Spinal cord (tissue), 10 donors: ENCODE data around the gene CHMP4A. TPM values are rescaled to one million over a fixed set of nuclear protein-coding genes. Genes with fewer than 3 reads are reported as not detected.
"Not testable (repeated sequence)": the region's sequence is repeated elsewhere in the genome, so short reads cannot be mapped to it uniquely, and the experiment has no call there.

Experiments used
- DNase-seq, 6 donors: peaks; one replicate each; pipeline versions ENCODE4 v3.0.0 to v3.0.0-alpha.2; 2013 to 2015; ENCODE audit warnings: low spot score in 6 of 6, low read depth in 4 of 6
- H3K27ac ChIP-seq: one replicate; pipeline ENCODE4 v1.5.1; 2013; ENCODE audit warnings: low read depth, low read length, control low read depth
- H3K27me3 ChIP-seq: one replicate; pipeline ENCODE4 v1.6.1; 2013; ENCODE audit warnings: low read length; ENCODE audit not compliant: control insufficient read depth, insufficient read depth
- H3K36me3 ChIP-seq: one replicate; pipeline ENCODE4 v1.6.1; 2013; ENCODE audit warnings: low read length; ENCODE audit not compliant: control insufficient read depth, insufficient read depth
- H3K4me1 ChIP-seq: one replicate; pipeline ENCODE4 v1.6.1; 2013; ENCODE audit warnings: low read length; ENCODE audit not compliant: control insufficient read depth, insufficient read depth
- H3K4me3 ChIP-seq: one replicate; pipeline ENCODE4 v1.5.1; 2013; ENCODE audit warnings: low read depth, low read length, control low read depth
- H3K9me3 ChIP-seq: one replicate; pipeline ENCODE4 v1.6.1; 2013; ENCODE audit warnings: low read length; ENCODE audit not compliant: control insufficient read depth, insufficient read depth
- WGBS: methylation state at CpG from one replicate; pipeline ENCODE4 v1.1.5; 2013; ENCODE audit warnings: missing lambda C conversion rate; ENCODE audit not compliant: insufficient coverage; 5-methylcytosine and 5-hydroxymethylcytosine counted together
- polyA plus RNA-seq, 2 donors: library from polyadenylated mRNA; unstranded; fragments of 120-200 nt; gene quantifications; one replicate each; pipeline ENCODE4 v1.2.1, GENCODE V29; 2013; ENCODE audit not compliant: insufficient read length in 2 of 2
- total RNA-seq, 2 donors: library from RNA; depleted of rRNA in 1 of 2; stranded (reverse); fragments of 120-200 nt in 1 of 2; fragments of >200 nt in 1 of 2; gene quantifications; one replicate each; pipeline versions ENCODE4 v1.2.3 to v1.2.4, GENCODE V29; 2013 to 2014
- donor health status: healthy.

Gene CHMP4A
- total and polyA plus RNA-seq, 4 donors = 23.2 to 62.9 (median 46.5) TPM

DNA sequence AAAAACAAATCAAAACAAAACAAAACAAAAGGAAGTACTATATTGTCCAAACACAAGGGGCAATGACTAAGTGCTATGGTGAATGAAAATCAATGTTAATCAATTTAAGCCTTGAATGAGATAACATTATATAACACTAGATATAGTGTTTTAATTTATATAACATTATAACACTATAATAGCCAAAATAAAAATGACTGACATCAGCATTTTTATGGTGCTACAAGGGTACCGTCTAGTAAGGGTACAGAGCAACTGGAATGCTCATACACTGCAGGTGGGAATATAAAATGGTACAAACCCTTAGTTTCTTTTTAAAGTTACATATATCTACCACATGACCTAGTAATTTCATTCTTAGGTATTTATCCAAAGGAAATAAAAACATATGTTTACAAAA lies 13.2 kb upstream of the CHMP4A start:
- Histone ChIP-seq H3K36me3 (peaks cover 10% of the 10 kb centered on the region), H3K27ac (no peak overlapping the region)
- no CpG with 5 or more reads among the region's 1 CpG for WGBS

DNA sequence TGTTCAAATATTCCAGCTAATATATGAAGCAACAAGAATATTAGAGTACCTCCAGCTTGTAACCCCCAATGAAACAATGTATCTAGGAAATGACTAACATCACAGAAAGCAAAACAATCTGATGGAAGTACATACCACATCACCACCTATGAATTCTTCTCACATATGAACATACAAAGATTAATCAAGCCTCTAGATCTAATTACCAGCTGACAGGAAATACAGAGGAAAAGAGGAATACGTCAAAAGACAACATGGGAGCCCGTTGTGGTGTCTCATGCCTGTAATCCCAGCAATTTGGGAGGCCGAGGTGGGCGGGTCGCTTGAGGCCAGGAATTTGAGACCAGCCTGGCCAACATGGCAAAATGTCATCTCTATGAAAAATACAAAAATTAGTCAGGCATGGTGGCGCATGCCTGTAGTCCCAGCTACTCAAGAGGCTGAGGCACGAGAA lies 11.4 kb upstream of the CHMP4A start:
- no peak overlapping the region for H3K27ac ChIP-seq
- WGBS = 96% methylated on average over 7 of the region's 7 CpGs

More for the DNA sequence above, 13.2 kb upstream of the CHMP4A start:
- Histone ChIP-seq H3K4me1 (peaks cover 8% of the 10 kb centered on the region), H3K4me3 (no peak overlapping the region), H3K27me3 (no peaks in the 10 kb centered on the region), H3K9me3 (no peaks in the 10 kb centered on the region)
- DNase-seq = no peak

DNA sequence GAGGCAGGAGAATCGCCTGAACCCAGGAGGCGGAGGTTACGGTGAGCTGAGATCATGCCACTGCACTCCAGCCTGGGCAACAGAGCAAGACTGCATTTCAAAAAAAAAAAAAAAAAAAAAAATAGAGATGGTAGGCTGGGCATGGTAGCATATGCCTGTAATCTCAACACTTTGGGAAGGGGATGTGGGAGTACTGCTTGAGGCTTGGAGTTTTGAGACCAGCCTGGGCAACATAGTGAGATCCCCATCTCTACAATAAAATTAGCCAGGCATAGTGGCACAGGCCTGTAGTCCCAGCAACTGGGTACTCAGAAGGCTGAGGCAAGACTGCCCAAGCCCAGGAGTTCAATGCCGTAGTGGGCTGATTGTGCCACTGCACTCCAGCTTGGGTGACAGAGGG lies 9.7 kb upstream of the CHMP4A start:
- not testable (repeated sequence) for DNase-seq, H3K9me3 ChIP-seq, H3K36me3 ChIP-seq, H3K4me1 ChIP-seq, H3K4me3 ChIP-seq, H3K27ac ChIP-seq, H3K27me3 ChIP-seq
- 100% methylated on average over 3 of the region's 4 CpGs for WGBS

More for the DNA sequence above, 11.4 kb upstream of the CHMP4A start:
- DNase-seq = no peak
- no peaks in the 10 kb centered on the region for H3K4me1 ChIP-seq
- peaks cover 10% of the 10 kb centered on the region for H3K36me3 ChIP-seq
- no peaks in the 10 kb centered on the region for H3K9me3 ChIP-seq
- H3K4me3 ChIP-seq = no peak overlapping the region
- no peaks in the 10 kb centered on the region for H3K27me3 ChIP-seq

DNA sequence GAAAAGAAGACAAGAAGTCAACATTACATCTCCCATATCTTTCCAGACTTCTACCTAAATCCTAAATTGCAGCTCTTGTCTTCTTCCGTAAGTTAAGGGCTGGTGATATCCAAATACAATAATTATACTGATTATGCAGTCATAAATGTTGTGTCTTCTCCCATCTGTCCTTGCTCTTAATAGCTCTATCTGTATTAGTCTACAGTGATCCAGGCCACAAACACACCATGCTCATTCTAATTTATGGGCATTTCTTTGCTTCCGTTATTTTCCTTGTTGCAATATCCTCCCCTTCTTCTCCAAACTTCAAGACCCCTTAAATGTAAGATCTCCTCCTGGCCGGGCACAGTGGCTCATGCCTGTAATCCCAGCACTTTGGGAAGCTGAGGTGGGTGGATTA lies 6.2 kb upstream of the CHMP4A start:
- no peaks in the 10 kb centered on the region for H3K9me3 ChIP-seq
- no CpG with 5 or more reads among the region's 3 CpGs for WGBS

DNA sequence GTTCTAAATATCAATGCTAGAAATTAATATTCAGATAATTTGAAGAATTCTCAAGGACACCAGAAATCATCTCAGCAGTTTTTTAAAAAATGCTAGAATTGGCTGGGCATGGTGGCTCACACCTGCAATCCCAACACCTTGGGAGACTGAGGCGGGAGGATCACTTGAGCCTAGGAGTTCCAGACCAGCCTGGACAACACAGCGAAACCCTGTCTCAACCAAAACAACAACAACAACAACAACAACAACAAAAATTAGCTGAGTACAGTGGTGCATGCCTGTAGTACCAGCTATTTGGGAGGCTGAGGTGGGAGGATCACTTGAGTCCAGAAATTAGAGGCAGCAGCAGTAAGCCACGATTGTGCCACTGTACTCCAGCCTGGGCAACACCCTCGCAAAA lies 5.8 kb upstream of the CHMP4A start:
- no peak overlapping the region for H3K27ac ChIP-seq
- DNase-seq = no peak
- H3K36me3 ChIP-seq = peaks cover 4% of the 10 kb centered on the region
- H3K4me1 ChIP-seq = peaks cover 12% of the 10 kb centered on the region
- H3K4me3 ChIP-seq = no peak overlapping the region
- H3K27me3 ChIP-seq = no peaks in the 10 kb centered on the region
- H3K9me3 ChIP-seq = no peaks in the 10 kb centered on the region
- WGBS = no CpG with 5 or more reads among the region's 4 CpGs

More for the DNA sequence above, 6.2 kb upstream of the CHMP4A start:
- Histone ChIP-seq H3K4me1 (peaks cover 11% of the 10 kb centered on the region), H3K27ac (no peak overlapping the region), H3K4me3 (no peak overlapping the region), H3K36me3 (peaks cover 4% of the 10 kb centered on the region), H3K27me3 (no peaks in the 10 kb centered on the region)
- no peak for DNase-seq

DNA sequence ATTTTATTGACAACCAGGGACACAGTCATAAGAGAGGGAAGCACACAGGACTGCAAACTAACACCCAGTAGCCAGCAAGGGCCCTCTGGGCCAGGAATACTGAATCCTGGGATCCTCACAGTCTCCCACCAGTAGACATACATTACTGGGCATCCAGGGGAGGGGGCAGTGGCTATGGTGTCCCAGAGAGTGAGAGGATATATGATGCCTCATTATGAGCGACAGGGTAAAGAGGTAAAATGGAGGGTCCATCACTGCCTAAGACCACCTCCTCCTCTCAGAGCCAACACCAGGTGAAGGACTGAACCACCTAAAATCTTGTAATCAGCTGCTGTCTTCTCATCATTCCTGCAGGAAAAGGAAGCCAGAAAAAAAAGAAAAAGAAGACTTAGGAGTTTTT lies 3.6 kb upstream of the CHMP4A start:
- no CpG with 5 or more reads among the region's 1 CpG for WGBS
- H3K4me3 ChIP-seq, H3K36me3 ChIP-seq, DNase-seq, H3K9me3 ChIP-seq, H3K27me3 ChIP-seq, H3K27ac ChIP-seq: not testable (repeated sequence)
- H3K4me1 ChIP-seq = peaks cover 30% of the 10 kb centered on the region

DNA sequence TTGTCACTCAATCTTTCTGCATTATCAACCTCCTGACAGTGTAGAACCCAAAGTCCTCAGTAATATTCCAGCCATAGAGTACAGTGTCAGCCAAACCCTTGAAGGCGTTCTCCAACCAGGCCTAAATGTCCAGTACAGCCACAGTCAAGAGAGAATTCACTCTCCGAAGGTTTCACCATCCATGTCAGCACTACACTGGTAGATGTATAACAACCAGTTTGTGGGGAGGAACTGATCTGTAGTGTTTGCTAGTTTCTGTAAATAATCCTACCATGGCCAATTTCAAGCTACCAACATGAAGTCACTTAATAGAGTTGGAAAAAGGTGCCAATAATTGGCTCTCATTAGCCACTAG lies 3.0 kb upstream of the CHMP4A start:
- WGBS = 83% methylated on average over 1 of the region's 2 CpGs
- Histone ChIP-seq H3K4me3 (peak overlapping the region; percentile 96), H3K27ac (peak overlapping the region; percentile 94), H3K36me3 (peaks cover 5% of the 10 kb centered on the region), H3K4me1 (peaks cover 32% of the 10 kb centered on the region), H3K9me3 (no peaks in the 10 kb centered on the region), H3K27me3 (no peaks in the 10 kb centered on the region)
- no peak for DNase-seq

DNA sequence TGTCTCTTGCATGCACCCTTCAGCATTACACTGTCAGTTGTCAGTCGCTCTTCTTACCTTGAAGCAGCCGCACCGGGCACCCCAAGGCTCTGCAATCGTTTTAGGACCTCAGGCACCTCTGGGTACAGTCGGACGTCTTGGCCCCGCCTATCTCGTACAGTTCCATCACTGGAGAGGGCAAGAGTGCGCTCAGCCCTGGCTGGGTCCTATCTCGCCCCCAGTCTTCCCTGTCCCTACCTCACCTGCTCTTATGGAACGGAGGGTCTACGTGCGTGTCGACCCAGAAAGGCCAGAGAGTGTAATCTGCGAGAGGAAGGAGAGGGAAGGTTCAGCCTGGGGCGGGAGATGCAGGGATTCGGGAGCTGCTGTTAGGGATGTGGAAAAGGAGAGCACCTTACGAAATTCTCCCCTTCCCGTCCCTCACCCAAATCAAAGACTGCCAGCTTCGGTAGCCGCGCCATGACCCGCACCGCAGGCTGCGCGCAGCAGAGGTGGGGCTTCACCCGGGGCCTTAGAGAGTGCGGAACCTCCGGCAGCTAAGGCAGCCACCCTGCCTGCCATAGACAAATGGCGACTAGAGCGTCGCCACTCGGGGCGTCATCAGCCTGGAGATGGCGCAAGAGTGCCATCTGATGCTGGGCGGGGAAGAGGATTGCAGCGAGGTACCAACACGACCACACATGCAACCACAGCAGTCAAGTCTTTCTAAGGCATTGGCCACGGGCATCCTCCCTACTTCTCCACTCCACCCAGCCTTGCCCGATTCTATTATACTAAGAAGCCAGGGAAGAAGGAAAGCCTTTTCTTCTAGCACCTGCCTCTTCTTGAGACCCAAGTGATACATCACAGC lies 2.4 kb upstream of the CHMP4A start, which contains the start of gene MDP1:
TSS of gene MDP1 (minus strand) at position 572 of the 850 bp plus-strand sequence. CDS start at position 461, 111 bp downstream.
- peak within 1 kb of the TSS; percentile 94 for H3K27ac ChIP-seq
- 0% methylated on average over 32 of the region's 40 CpGs for WGBS
- DNase-seq = peak; percentile 70 to 98 (median 84)

DNA sequence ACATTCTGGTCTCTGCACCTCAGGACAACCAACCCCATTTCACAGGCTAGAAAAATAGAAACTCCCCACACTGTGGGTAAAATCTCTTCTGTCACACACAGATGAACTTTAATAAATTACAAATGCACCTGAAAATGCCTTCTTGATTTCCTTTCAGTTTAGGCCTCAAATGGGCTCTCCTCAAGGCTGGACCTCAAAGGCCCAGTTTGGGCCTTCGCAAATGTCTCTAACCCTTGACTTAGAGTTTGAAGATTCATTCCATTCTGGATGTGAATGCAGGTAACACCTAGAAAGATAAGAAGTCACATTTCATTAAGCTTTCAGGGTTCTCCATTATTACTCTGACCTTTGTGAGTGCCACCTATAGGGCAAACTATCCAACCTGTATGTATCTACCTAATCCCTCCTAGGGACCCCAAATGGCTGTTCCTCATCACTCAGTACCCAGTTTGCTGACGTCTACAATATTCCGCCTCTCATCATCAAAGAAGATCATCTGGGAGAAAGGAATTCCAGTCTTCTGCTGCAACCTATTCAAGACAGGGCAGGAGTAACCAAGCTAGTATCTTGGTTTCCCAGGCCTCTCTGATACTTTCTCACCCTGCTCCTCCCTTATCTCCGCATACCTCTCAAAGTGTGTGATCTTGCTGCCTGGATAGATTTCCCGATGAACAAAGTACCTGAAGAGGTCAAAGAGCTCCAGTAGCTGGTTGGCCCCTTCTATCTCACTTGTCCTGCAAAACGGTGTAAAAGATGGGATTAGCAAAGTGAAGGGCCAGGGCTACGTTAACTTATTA lies 776 bp upstream of the CHMP4A start:
- Histone ChIP-seq H3K36me3 (peaks cover 23% of the 10 kb centered on the region), H3K27me3 (no peaks in the 10 kb centered on the region), H3K4me1 (peaks cover 34% of the 10 kb centered on the region), H3K27ac (peak overlapping the region; percentile 99), H3K4me3 (peak overlapping the region; percentile 95), H3K9me3 (no peaks in the 10 kb centered on the region)
- no peak for DNase-seq
- WGBS = 91% methylated on average over 4 of the region's 7 CpGs

More for the DNA sequence above, 2.4 kb upstream of the CHMP4A start, which contains the start of gene MDP1:
- Histone ChIP-seq H3K27me3 (no peaks in the 10 kb centered on the region), H3K4me3 (peak within 1 kb of the TSS; percentile 96), H3K4me1 (peaks cover 34% of the 10 kb centered on the region), H3K36me3 (peaks cover 11% of the 10 kb centered on the region), H3K9me3 (no peaks in the 10 kb centered on the region)
